ENCODE results near the gene RAB12.

Gene RAB12

GRCh38 chr18:8656232-8656631, 47.0 kb downstream of the RAB12 start:
- H3K9me3 ChIP-seq (ENCODE audit: control insufficient read depth, insufficient read depth, low read length) = no peaks in the 10 kb centered on the region
- H3K4me1 ChIP-seq (ENCODE audit: control insufficient read depth, insufficient read depth, low read length) = peaks cover 8% of the 10 kb centered on the region
- no peak overlapping the region for H3K9ac ChIP-seq (ENCODE audit: low read depth, low read length)
- no peaks in the 10 kb centered on the region for H3K36me3 ChIP-seq (ENCODE audit: control insufficient read depth, insufficient read depth, low read length)
- H3K4me3 ChIP-seq (ENCODE audit: low read depth, low read length) = no peak overlapping the region
- H3K27me3 ChIP-seq (ENCODE audit: control insufficient read depth, insufficient read depth, low read length) = no peaks in the 10 kb centered on the region

- no peaks in the 10 kb centered on the region for H3K9me3 ChIP-seq (ENCODE audit: control insufficient read depth, insufficient read depth, low read length)
- H3K36me3 ChIP-seq (ENCODE audit: control insufficient read depth, insufficient read depth, low read length) = no peaks in the 10 kb centered on the region
- H3K4me1 ChIP-seq (ENCODE audit: control insufficient read depth, insufficient read depth, low read length) = peaks cover 10% of the 10 kb centered on the region
- H3K9ac ChIP-seq (ENCODE audit: low read depth, low read length) = no peak overlapping the region
- no peak overlapping the region for H3K4me3 ChIP-seq (ENCODE audit: low read depth, low read length)
- H3K27me3 ChIP-seq (ENCODE audit: control insufficient read depth, insufficient read depth, low read length) = no peaks in the 10 kb centered on the region
Observed at GRCh38 chr18:8657050-8657820, 48.0 kb downstream of the RAB12 start.

GRCh38 chr18:8657873-8658470, 48.7 kb downstream of the RAB12 start:
- Histone ChIP-seq H3K27me3 (ENCODE audit: control insufficient read depth, insufficient read depth, low read length) (no peaks in the 10 kb centered on the region), H3K4me3 (ENCODE audit: low read depth, low read length) (no peak overlapping the region), H3K4me1 (ENCODE audit: control insufficient read depth, insufficient read depth, low read length) (peaks cover 16% of the 10 kb centered on the region), H3K36me3 (ENCODE audit: control insufficient read depth, insufficient read depth, low read length) (no peaks in the 10 kb centered on the region), H3K9me3 (ENCODE audit: control insufficient read depth, insufficient read depth, low read length) (no peaks in the 10 kb centered on the region), H3K9ac (ENCODE audit: low read depth, low read length) (no peak overlapping the region)

GRCh38 chr18:8658858-8659485, 49.7 kb downstream of the RAB12 start:
- no peaks in the 10 kb centered on the region for H3K36me3 ChIP-seq (ENCODE audit: control insufficient read depth, insufficient read depth, low read length)
- H3K4me1 ChIP-seq (ENCODE audit: control insufficient read depth, insufficient read depth, low read length) = peaks cover 24% of the 10 kb centered on the region

GRCh38 chr18:8659609-8660242, 50.5 kb downstream of the RAB12 start:
- H3K27me3 ChIP-seq (ENCODE audit: control insufficient read depth, insufficient read depth, low read length) = no peaks in the 10 kb centered on the region
- no peak overlapping the region for H3K4me3 ChIP-seq (ENCODE audit: low read depth, low read length)
- no peak overlapping the region for H3K9ac ChIP-seq (ENCODE audit: low read depth, low read length)
- H3K36me3 ChIP-seq (ENCODE audit: control insufficient read depth, insufficient read depth, low read length) = no peaks in the 10 kb centered on the region
- H3K4me1 ChIP-seq (ENCODE audit: control insufficient read depth, insufficient read depth, low read length) = peaks cover 24% of the 10 kb centered on the region
- no peaks in the 10 kb centered on the region for H3K9me3 ChIP-seq (ENCODE audit: control insufficient read depth, insufficient read depth, low read length)

More at GRCh38 chr18:8658858-8659485, 49.7 kb downstream of the RAB12 start:
- Histone ChIP-seq H3K4me3 (ENCODE audit: low read depth, low read length) (no peak overlapping the region), H3K9me3 (ENCODE audit: control insufficient read depth, insufficient read depth, low read length) (no peaks in the 10 kb centered on the region), H3K27me3 (ENCODE audit: control insufficient read depth, insufficient read depth, low read length) (no peaks in the 10 kb centered on the region), H3K9ac (ENCODE audit: low read depth, low read length) (no peak overlapping the region)

- H3K27me3 ChIP-seq (ENCODE audit: control insufficient read depth, insufficient read depth, low read length) = no peaks in the 10 kb centered on the region
- peaks cover 24% of the 10 kb centered on the region for H3K4me1 ChIP-seq (ENCODE audit: control insufficient read depth, insufficient read depth, low read length)
- H3K36me3 ChIP-seq (ENCODE audit: control insufficient read depth, insufficient read depth, low read length) = no peaks in the 10 kb centered on the region
- no peaks in the 10 kb centered on the region for H3K9me3 ChIP-seq (ENCODE audit: control insufficient read depth, insufficient read depth, low read length)
- no peak overlapping the region for H3K4me3 ChIP-seq (ENCODE audit: low read depth, low read length)
- no peak overlapping the region for H3K9ac ChIP-seq (ENCODE audit: low read depth, low read length)
Observed at GRCh38 chr18:8660316-8660715, 51.1 kb downstream of the RAB12 start.

GRCh38 chr18:8661754-8662559, 52.7 kb downstream of the RAB12 start:
- Histone ChIP-seq H3K27me3 (ENCODE audit: control insufficient read depth, insufficient read depth, low read length) (no peaks in the 10 kb centered on the region), H3K9me3 (ENCODE audit: control insufficient read depth, insufficient read depth, low read length) (no peaks in the 10 kb centered on the region), H3K9ac (ENCODE audit: low read depth, low read length) (no peak overlapping the region), H3K4me1 (ENCODE audit: control insufficient read depth, insufficient read depth, low read length) (peaks cover 24% of the 10 kb centered on the region), H3K4me3 (ENCODE audit: low read depth, low read length) (peak overlapping the region; percentile 28), H3K36me3 (ENCODE audit: control insufficient read depth, insufficient read depth, low read length) (no peaks in the 10 kb centered on the region)

- Histone ChIP-seq H3K9ac (ENCODE audit: low read depth, low read length) (no peak overlapping the region), H3K36me3 (ENCODE audit: control insufficient read depth, insufficient read depth, low read length) (no peaks in the 10 kb centered on the region), H3K4me1 (ENCODE audit: control insufficient read depth, insufficient read depth, low read length) (peaks cover 24% of the 10 kb centered on the region), H3K27me3 (ENCODE audit: control insufficient read depth, insufficient read depth, low read length) (no peaks in the 10 kb centered on the region), H3K9me3 (ENCODE audit: control insufficient read depth, insufficient read depth, low read length) (no peaks in the 10 kb centered on the region), H3K4me3 (ENCODE audit: low read depth, low read length) (no peak overlapping the region)
Observed at GRCh38 chr18:8662560-8663255, 53.5 kb downstream of the RAB12 start.

- H3K4me1 ChIP-seq (ENCODE audit: control insufficient read depth, insufficient read depth, low read length) = peaks cover 14% of the 10 kb centered on the region
- H3K4me3 ChIP-seq (ENCODE audit: low read depth, low read length) = no peak overlapping the region
- H3K9me3 ChIP-seq (ENCODE audit: control insufficient read depth, insufficient read depth, low read length) = no peaks in the 10 kb centered on the region
- H3K36me3 ChIP-seq (ENCODE audit: control insufficient read depth, insufficient read depth, low read length) = no peaks in the 10 kb centered on the region
- no peaks in the 10 kb centered on the region for H3K27me3 ChIP-seq (ENCODE audit: control insufficient read depth, insufficient read depth, low read length)
- no peak overlapping the region for H3K9ac ChIP-seq (ENCODE audit: low read depth, low read length)
Observed at GRCh38 chr18:8667846-8668245, 58.6 kb downstream of the RAB12 start.

GRCh38 chr18:8668381-8668780, 59.1 kb downstream of the RAB12 start:
- Histone ChIP-seq H3K4me3 (ENCODE audit: low read depth, low read length) (no peak overlapping the region), H3K4me1 (ENCODE audit: control insufficient read depth, insufficient read depth, low read length) (peaks cover 9% of the 10 kb centered on the region), H3K36me3 (ENCODE audit: control insufficient read depth, insufficient read depth, low read length) (no peaks in the 10 kb centered on the region), H3K27me3 (ENCODE audit: control insufficient read depth, insufficient read depth, low read length) (no peaks in the 10 kb centered on the region), H3K9me3 (ENCODE audit: control insufficient read depth, insufficient read depth, low read length) (no peaks in the 10 kb centered on the region), H3K9ac (ENCODE audit: low read depth, low read length) (no peak overlapping the region)

- H3K9me3 ChIP-seq (ENCODE audit: control insufficient read depth, insufficient read depth, low read length) = no peaks in the 10 kb centered on the region
- peaks cover 5% of the 10 kb centered on the region for H3K4me1 ChIP-seq (ENCODE audit: control insufficient read depth, insufficient read depth, low read length)
- H3K27me3 ChIP-seq (ENCODE audit: control insufficient read depth, insufficient read depth, low read length) = no peaks in the 10 kb centered on the region
Observed at GRCh38 chr18:8669571-8669970, 60.3 kb downstream of the RAB12 start.

More at GRCh38 chr18:8669571-8669970, 60.3 kb downstream of the RAB12 start:
- H3K36me3 ChIP-seq (ENCODE audit: control insufficient read depth, insufficient read depth, low read length) = no peaks in the 10 kb centered on the region
- no peak overlapping the region for H3K9ac ChIP-seq (ENCODE audit: low read depth, low read length)
- H3K4me3 ChIP-seq (ENCODE audit: low read depth, low read length) = no peak overlapping the region
